RCC 7860 (cell line): ENCODE measurements around the gene NEO1.
A peak's percentile ranks its signal among the peaks of the same experiment; 100 is the strongest.
"Not testable (repeated sequence)": the region's sequence is repeated elsewhere in the genome, so short reads cannot be mapped to it uniquely, and the experiment has no call there.

Experiments used
- DNase-seq: peaks from one replicate; pipeline ENCODE4 v3.0.0-alpha.2; 2015; ENCODE audit warnings: low spot score
- FAIRE-seq: peaks from 2 replicates; lab custom pipeline; 2012; peaks lifted over from hg19 to GRCh38; lab: Jason Lieb, UNC

NEO1 gene

GRCh38 chr15:73139041-73139743, 86.9 kb downstream of the NEO1 start:
- FAIRE-seq (no peak), DNase-seq (no peak)

DNA sequence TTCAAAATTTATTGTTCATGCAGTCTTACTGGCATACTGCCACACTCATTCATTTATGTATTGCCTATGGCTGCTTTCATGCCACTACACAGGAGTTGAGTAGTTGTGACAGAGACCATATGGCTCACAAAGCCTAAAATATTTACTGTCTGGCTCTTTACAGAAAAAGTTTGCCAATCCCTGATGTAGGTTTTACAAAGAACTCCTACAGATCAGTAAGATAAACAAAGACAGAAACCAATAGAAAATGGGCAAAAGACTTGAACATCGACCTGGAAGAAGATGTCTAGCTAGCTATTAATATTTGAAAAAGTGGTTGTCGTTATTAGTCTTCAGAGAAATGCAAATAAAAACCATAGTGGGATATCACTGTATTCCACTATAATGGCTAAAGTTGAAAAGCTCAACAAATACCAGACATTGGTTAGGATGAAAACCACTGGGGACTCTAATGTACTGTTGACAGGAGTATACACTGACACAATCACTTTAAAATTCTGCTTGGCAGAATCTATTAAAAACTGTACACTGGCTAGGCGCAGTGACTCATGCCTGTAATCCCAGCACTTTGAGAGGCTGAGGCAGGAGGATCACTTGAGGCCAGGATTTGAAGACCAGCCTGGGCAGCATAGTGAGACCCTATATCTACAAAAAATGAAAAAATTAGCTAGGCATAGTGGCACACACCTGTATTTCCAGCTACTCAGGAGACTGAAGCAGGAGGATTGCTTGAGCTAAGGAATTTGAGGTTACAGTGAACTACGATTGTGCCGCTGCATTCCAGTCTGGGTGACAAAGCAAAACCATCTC, 87.7 kb downstream of the NEO1 start:
- FAIRE-seq = no peak
- no peak for DNase-seq

- DNase-seq (no peak), FAIRE-seq (no peak)
Observed at GRCh38 chr15:73141216-73141900, 89.1 kb downstream of the NEO1 start.

DNA sequence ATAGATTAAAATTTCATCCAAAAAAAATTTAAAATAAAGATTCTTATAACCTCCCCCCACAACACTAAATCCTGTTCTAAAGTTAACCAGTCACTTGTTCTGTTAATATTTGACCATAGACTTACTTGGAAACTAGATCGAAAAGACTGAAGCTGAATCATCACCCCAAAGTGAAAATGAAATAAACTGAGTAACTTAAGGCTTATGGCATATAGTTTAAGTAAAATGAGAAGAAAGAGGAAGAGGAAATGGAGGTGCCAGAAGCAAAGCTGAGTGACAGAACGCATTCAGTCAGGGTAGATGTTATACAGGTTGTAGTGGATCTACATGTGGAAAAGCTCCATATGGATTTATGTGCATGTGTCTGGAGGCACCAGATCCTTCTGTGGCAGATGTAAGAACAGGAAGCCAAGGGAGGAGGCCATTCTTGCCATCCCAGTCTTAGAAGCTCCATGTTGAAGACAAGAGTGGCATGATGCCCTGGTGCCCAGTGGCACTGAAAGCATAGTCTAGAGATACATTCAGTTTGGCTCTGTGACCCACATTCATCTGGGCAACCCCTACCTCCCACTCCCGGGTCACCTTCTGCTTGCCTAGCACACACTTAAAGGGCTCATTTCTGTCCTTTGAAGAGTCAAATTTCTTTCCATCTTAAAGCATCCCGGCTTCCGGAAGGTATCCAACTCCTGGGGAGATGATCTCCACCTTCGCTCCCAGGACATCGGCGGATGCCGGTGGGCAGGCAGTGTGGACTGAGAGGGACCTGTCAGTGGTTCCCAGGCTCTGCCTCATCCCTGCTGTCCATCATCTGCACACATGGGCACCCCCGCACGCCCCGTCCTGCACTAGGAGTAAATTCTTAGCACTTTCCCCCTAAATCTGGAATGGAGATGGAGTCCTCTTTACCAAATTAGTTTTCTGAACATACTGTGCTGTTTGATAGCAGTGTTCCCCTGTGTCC, 90.8 kb downstream of the NEO1 start:
- DNase-seq (peak; percentile 74), FAIRE-seq (peak; percentile 97)

GRCh38 chr15:73143763-73144155, 91.5 kb downstream of the NEO1 start:
- no peak for FAIRE-seq
- DNase-seq = no peak

- FAIRE-seq = no peak
- no peak for DNase-seq
Observed at GRCh38 chr15:73146419-73146818, 94.2 kb downstream of the NEO1 start.

GRCh38 chr15:73150831-73151230, 98.6 kb downstream of the NEO1 start:
- no peak for DNase-seq
- FAIRE-seq = no peak

DNA sequence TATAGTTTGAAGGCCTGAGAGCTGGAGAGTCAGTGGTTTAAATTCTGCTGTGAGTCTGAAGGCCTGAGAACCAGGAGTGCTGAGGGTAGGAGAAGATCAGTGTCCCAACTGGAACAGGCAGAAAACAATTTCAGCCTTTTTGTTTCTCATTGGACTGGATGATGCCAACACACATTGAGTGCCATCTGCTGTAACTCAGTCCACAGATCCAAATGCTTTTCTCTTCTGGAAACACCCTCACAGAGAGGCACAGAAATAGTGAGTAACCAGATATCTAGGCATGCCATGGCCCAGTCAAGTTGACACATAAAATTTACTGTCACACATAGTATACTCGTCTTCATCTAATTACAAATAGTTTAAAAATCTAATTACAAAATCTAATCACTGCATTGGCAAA, 100.8 kb downstream of the NEO1 start:
- no peak for FAIRE-seq
- DNase-seq = no peak

DNA sequence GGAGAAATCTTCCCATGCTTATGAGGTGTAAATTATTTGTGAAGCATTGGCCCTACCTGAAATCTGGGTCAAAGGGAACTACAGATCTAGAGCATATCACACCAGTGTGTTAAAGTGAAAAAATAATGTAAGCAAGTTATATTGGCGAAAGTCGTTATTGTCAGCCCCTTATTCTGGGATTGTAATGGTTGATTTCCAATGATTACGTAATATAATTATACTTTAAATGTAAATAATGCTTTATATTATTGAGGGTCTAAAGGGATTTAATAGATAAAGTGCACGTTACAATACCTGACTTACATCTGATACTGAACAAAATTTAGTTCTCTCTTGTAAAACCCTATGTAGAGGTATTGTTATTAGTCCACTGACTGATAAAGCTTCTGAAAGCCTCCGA, 101.2 kb downstream of the NEO1 start:
- FAIRE-seq = no peak
- no peak for DNase-seq

DNA sequence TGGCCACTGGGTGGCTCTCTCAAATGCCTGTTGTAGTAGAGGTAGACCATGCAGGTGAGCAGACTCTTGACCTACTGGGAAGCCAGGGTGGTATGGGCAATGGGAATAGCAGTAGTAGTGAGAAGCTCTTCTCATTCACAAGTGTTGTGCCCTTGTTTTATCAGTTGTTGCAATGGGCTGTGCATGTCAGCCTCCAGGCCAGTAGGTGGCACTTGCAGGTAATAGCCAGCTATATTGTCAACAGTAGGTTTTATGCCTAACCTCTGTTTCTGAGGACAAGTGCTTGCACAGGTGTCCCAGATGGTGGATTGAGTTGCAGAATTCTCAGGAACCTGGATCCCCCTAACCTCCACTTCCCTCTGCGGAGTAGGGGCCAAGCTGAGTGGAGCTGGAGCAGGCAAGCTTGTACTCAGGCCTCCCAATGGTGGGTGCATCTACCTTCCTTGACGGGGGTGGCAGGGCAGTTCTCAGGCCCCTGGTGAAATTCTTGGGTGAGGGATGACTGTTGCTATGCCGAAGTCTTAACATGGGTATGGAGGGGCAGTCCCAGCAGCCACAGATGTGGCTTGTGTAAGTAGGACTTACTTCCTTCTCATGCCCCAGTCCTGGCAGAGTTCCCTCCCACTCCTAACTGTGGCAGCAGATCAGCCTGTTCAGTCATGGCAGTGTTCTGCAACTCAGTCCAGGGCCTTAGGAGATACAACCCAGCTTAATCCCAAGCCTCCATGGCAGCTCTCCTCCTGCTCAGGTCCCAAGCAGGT, 104.3 kb downstream of the NEO1 start:
- no peak for DNase-seq
- no peak for FAIRE-seq

- DNase-seq (no peak), FAIRE-seq (no peak)
Observed at GRCh38 chr15:73161546-73161945, 109.3 kb downstream of the NEO1 start.

DNA sequence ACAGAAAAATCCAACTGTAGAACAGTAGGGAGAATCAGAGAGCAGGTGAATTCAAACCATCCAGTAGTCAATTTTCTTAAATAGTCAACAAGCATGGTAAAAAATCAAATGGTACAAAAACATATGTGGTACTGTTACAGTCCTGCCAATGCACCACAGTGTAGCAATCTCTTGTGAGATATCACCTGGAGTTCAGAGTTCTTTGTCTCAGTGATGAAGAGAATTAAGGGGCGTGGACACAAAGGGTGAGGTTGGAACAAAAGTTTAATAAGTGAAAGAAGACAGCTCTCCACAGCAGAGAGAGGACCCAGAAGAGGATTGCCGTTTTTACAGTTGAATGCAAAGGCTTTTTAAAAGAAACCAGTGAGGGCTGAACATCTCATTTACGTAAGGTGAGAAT, 113.2 kb downstream of the NEO1 start:
- FAIRE-seq (no peak), DNase-seq (no peak)

DNA sequence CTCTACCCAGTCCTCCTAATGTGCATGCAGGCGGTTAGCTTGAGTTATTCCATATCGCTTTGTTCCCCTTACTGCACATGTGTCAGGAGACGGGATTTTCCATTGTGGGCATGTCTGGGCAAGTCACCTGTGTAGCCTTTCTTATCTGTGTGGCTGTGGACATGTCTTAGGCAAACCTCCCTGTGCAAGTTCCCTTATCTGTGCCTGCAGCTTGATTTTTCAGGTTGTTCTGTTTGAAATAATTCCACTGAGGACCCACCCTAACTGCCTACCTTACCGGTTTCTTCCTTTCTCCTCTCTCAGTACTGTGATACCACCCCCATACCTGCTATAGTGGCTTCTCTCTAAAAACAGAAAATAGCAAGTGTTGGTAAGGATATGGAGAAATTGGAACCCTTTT, 113.6 kb downstream of the NEO1 start:
- FAIRE-seq (no peak), DNase-seq (no peak)

- not testable (repeated sequence) for FAIRE-seq, DNase-seq
Observed at GRCh38 chr15:73166711-73167110, 114.4 kb downstream of the NEO1 start.

GRCh38 chr15:73168487-73168886, 116.2 kb downstream of the NEO1 start:
- no peak for FAIRE-seq

GRCh38 chr15:73171711-73172110, 119.4 kb downstream of the NEO1 start:
- FAIRE-seq = no peak
- DNase-seq = no peak

More at GRCh38 chr15:73168487-73168886, 116.2 kb downstream of the NEO1 start:
- DNase-seq = no peak

DNA sequence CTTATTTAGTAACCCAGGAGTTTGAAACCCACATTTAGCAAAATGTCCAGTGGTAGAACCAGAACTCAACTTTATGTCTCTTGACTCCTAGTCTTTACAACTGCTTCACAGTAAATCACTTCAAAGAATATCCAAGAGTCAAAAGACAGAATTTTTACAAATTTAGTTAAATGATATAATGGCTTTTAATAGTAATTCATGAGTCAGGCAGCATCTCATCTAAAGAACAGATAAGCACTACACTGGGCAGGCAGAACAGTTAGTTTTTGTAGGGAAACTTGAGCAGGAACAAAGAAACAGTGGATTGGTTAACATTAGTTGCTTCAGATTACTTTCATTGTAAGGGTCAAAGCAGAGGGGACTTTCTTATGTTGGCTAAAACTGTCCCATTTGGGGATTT, 120.2 kb downstream of the NEO1 start:
- FAIRE-seq = no peak

GRCh38 chr15:73174171-73174570, 121.9 kb downstream of the NEO1 start:
- FAIRE-seq = no peak

More for the DNA sequence above, 120.2 kb downstream of the NEO1 start:
- no peak for DNase-seq

DNA sequence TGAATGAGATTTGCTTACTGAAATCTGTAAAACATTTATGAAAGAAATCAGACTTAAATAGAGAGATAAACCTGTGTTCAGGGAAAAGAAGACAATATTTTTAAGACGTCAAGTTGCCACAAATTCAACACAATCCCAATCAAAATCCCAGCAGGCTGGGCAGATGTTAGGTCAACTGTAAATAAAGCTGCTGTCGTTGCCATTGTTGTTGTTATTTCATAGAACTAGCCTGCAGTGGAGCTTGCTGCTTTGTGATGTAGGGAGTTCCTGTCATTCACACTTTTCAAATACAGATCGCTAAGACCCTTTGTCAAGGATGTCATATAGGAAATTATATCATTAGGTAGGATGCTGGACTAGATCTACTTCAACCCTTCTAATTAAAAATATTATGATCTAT, 123.1 kb downstream of the NEO1 start:
- FAIRE-seq (no peak), DNase-seq (no peak)

More at GRCh38 chr15:73174171-73174570, 121.9 kb downstream of the NEO1 start:
- no peak for DNase-seq

- DNase-seq (no peak), FAIRE-seq (no peak)
Observed at GRCh38 chr15:73176598-73176997, 124.3 kb downstream of the NEO1 start.
